Measurements from ENCODE around the gene LARGE1.

Gene LARGE1

GRCh38 chr22:33337524-33337923 is 582.8 kb downstream of the LARGE1 start:
- no peak for DNase-seq

- no peak for DNase-seq
Observed at GRCh38 chr22:33335611-33336279, 584.5 kb downstream of the LARGE1 start.

DNA sequence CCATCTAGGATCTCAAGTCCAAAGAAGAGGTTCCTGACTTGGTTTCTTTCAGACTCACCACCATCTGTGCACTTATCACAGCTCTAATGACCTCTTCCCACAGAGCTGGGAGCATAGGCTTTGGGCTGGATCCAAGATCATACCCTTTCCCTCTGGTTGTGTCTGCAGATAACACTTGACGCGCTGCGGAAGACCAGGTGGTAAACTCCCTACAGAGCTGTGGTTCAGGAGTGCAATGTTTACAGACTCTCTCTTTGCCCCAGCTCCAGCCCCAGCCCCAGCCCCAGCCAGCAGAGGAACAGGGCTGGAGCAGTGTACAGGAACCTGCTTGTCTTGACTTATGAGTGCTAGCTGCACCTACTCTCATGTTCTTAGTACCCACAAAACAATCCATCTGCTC is 587.7 kb downstream of the LARGE1 start:
- no peak for DNase-seq

- DNase-seq, result no peak
Observed at GRCh38 chr22:33331017-33331416, 589.3 kb downstream of the LARGE1 start.

- DNase-seq, result no peak
Observed at GRCh38 chr22:33330534-33330933, 589.7 kb downstream of the LARGE1 start.

DNA sequence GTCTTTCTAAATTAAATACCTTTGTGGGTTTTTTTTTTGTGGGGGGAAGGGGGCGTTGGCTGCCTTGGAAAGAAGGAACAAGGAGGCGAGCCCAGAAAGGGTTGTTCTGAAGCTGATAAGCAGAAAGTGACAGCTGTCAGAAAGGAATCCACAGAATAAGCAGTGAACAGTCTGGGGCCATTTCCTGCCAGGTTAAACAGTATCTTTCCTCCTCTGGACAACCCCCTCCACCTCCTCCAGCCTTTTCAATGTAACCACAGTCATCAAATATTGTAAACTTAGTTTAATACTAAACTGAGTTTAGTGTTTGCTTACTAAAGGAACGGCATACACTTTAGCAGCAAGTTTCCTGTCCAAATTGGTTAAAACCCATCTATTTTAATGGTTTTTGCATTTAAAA is 590.9 kb downstream of the LARGE1 start:
- no peak for DNase-seq

GRCh38 chr22:33328789-33329296 is 591.4 kb downstream of the LARGE1 start:
- no peak for DNase-seq

- no peak for DNase-seq
Observed at GRCh38 chr22:33327348-33327860, 592.9 kb downstream of the LARGE1 start.

DNA sequence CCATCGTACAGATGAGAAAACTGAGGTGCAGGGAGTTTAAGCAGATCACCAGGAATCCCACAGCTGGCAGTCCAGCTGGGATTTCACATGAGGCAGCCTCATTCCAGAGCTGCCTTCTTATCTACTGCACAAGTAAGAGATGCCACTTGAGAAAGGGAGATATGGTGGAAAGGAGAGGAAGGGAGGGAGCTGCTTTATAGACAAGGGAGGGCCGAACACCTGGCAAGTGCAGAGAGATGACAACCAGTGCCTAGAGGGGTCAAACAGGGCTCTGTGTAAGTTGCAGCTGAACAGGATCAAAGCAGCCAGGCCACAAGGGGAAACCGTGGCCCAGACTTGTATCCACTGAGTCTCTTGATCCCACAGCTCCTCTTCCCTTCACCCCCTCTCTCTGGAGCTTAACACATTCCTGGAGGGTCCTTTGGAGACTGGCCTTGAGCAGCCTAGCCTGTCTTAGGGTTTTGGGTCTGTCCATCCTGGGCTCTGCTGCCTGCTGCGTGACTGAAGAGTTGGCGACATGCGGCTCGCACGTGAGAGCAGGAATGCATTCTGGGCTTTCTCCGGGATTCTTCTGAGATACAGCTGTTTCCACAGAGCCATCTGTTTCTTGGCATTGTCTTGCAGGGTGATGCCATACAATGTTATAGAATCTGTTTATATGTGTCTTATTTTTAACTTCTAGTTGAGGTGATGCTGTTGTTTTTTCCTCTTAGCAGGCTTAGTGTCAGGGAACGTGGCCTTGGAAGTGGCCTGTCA is 593.6 kb downstream of the LARGE1 start:
- no peak for DNase-seq

DNA sequence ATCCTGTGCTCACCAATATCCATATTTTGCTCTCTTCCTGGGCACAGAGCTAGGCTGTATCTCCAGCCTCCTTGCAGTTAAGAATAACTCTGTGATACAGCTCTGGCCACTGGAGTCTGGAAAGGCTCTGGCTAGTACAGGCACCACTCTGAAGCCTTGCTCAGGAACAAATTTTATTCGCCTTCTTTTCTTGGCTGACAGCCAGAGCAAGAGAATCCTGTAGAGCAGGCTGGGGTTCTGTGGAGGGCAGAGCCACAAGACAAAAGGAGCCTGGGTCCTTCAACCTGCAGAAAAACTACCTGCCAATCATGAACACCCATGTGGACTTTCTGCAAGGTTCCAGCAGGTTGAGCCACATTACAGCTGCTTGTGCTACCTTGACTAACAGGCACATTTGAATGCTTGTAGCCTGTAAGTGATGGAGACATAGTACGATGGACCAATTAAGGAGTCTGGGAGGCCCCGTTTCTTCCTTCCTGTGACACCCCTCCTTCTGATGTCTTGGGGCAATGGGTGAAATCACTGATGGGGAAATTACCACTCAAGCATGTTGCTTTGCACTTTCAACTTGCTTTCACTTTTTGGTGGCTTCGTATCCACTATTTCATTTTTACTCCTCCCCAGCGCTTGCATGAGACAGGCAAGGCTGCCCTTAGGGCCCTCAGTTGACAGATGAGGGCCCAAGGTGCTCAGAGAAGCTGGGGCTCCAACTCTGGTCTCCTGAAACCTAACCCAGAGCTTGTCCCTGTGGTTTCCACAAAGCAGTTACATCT is 594.9 kb downstream of the LARGE1 start:
- no peak for DNase-seq

DNA sequence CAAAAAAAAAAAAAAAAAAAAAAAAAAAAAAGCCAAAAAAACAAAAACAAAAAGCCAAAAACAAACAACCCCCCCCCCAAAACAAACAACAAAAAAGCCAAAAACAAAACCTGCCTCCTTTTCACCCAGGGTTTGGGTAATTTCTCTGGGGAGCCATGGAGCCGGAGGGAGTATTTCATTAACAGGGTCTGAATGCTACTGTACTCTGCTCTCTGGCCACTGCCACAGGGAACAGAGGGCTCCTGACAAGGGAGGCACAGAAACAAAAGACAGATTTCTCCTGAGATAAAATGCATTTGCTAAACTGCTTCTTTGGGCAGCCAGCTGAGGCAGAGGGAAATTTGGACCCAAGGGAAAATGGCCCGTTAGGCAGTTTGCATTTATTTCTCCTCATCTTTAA is 596.0 kb downstream of the LARGE1 start:
- DNase-seq, result no peak

DNA sequence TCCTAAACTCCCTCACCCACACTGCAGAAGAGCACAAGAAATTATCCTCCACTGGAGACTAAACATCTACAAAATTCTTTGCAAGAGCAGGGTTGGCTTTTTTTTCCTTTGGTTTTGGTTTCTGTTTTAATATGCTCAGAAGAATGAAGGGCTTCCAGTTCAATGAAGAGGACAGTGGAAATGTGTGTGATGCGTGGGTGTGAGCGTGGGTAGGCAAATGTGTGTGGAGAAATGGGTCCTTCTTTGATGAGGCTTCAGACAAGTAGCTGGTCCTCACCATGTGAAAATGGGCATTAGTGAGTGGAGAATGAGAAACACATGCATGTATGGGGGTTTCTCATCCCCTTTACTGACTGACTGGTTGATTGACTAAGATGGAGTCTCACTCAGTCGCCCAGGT is 598.8 kb downstream of the LARGE1 start:
- DNase-seq, result no peak

- no peak for DNase-seq
Observed at GRCh38 chr22:33315954-33316353, 604.3 kb downstream of the LARGE1 start.

DNA sequence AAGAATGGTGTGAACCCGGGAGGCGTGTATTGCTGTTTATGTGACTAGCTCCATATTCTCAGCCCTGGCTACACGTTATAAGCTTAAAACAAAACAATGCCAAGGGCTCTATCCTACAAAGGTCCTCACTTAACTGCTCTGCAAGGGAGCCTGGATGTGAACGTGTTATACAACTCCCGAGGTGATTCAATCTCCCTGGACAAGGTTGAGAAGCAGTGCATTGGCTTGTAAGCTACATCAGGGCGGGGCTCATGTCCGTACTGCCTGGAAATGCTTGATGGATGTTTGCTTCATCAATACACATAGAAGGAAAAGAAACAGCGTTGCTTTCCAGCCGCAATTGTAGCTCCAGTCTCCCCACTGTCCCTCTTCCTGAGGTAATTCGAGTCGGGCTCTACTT is 605.2 kb downstream of the LARGE1 start:
- no peak for DNase-seq

DNA sequence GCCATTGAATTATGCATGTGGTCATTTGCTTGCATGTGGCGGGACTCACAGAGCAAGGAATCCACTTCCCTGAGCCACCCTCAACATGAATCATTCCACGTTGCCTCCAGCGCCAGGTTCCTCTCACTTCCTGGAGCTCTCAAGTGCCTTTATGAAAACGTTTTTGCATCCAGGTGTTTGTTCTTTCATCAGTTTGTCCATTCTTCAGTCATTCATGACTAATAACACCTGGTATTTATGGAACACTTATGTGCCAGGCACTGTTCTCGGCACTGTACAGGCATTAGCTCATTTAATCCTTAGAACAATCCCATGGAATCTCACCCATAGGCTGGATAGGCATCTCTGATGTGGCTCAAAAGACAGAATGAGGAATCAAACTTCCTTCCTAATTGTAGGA is 606.0 kb downstream of the LARGE1 start:
- DNase-seq, result no peak

- no peak for DNase-seq
Observed at GRCh38 chr22:33303099-33303498, 617.2 kb downstream of the LARGE1 start.

- DNase-seq, result no peak
Observed at GRCh38 chr22:33302549-33302948, 617.7 kb downstream of the LARGE1 start.

GRCh38 chr22:33302049-33302545 is 618.2 kb downstream of the LARGE1 start:
- DNase-seq, result peak; percentile 22

- DNase-seq, result no peak
Observed at GRCh38 chr22:33300165-33300564, 620.1 kb downstream of the LARGE1 start.

DNA sequence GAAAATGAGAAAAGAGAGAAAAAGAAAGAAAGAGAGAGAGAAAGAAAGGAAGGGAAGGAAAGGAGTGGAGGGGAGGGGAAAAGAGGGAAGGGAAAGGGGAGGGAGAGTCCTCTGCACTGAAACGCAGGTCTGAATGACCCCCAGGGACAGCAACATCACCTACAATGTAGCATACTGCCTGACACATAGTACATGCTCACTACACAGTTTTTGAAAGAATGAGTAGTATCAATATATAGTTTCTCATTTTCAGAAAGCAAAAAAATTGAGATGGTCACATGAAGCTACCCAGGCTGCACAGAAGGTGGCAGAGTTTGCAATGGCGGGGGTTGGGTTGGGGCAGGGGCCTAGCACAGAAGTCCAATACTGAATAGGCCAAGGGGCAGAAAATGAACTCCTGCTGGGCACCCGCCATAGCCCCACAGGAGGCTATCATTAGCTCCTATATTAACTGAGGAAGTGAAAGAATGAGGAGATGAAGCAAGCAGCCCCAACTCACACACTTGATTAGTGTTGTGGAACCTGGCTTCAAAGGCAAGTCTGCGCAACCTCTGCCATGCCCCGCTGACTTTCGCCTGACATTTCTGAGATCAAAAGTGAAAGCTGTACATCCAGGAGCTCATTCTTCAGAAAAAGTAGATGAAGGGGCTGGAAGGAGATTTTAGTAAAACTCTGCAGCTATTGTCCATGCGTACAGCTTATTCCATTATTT is 620.9 kb downstream of the LARGE1 start:
- DNase-seq, result no peak

DNA sequence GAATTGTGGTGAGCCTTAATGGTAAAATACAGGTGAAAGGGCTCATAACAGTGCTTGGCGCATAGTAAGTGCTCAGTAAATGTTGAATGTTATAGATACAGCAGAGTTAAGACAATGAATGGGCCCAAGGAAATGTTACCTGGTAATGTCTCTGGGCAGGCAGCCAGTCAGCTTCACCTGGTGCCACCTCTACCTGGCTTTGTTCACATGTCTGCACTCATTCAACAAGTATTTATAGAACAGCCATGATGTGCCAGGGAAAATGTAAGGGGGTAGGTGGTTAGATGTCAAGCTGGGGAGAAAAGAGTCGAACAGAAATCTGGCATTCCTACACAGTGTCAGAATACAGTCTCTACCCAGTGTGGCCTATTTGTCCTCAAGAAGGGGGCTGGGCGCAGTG is 623.3 kb downstream of the LARGE1 start:
- no peak for DNase-seq

DNA sequence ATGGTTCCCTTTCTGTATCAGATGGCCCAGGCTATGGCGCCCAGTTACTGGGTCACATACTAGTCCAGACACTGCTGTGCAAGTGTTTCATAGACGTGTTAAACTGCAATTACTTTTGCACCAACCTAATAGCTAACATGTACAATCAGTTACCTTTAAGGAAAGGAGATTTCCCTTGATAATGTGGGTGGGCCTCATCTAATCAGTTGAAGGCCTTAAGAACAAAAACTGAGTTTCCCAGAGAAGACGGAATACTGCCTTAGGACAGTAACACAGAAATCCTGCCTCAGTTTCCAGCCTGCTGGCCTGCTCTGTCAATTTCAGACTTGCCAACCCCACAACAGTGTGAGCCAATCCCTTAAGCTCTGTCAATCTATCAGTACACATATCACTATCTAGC is 632.2 kb downstream of the LARGE1 start:
- DNase-seq, result no peak

DNA sequence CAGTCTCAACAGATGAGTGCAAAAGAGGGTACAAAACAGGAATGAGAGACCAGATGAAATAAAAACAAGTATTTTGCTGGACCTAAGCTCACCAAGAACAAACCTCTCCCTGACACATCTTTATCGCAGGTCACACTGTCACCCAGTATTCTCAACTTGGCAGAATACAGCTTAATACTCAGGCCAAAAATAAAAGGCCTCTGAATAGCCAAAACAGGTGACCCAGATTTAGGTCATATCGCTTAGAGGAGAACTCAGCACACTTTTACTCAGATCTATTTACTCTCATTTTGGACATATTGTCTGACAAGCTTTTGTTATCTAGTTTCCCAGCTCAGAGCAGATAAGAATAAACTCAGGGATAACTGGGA is 645.2 kb downstream of the LARGE1 start:
- DNase-seq, result no peak

All from NK-92 treated with Interleukin-12 subunit alpha and Interleukin-12 subunit beta, amount 100 ng/mL, for 24 hours (cell line).